Measurements from ENCODE around the gene NAALADL2. TPM values are rescaled to one million over a fixed set of nuclear protein-coding genes. Genes with fewer than 3 reads are reported as not detected.

The NAALADL2 gene
- polyA plus RNA-seq, 1 donor from 2014 or later, result 1.6 TPM

GRCh38 chr3:175558261-175558660, 699.1 kb downstream of the NAALADL2 start:
- no peak overlapping the region for H3K9ac ChIP-seq (ENCODE audit: low read length)
- H3K9me2 ChIP-seq (ENCODE audit: insufficient read depth, low read length), result no peaks in the 10 kb centered on the region
- no peaks in the 10 kb centered on the region for H3F3A ChIP-seq (ENCODE audit: insufficient read depth, low read length, poor library complexity, severe bottlenecking)
- no peaks in the 10 kb centered on the region for H3K27me3 ChIP-seq (ENCODE audit: insufficient read depth, low read depth, low read length)
- H4K20me1 ChIP-seq (ENCODE audit: insufficient read depth), result no peaks in the 10 kb centered on the region
- H2AFZ ChIP-seq (ENCODE audit: low read depth, low read length), result no peak overlapping the region
- H3K36me3 ChIP-seq (ENCODE audit: insufficient read depth, low read length), result no peaks in the 10 kb centered on the region
- H3K27ac ChIP-seq (ENCODE audit: low read length), result no peak overlapping the region
- no peak overlapping the region for H3K4me2 ChIP-seq (ENCODE audit: low read length)
- no peak overlapping the region for H3K4me3 ChIP-seq (ENCODE audit: low read length)
- H3K9me3 ChIP-seq (ENCODE audit: low read length), result no peaks in the 10 kb centered on the region
- no peaks in the 10 kb centered on the region for H3K79me2 ChIP-seq (replicated peaks; ENCODE audit: insufficient read depth, low read length)
- TF ChIP-seq REST (IDR thresholded peaks at IDR 0.05; ENCODE audit: borderline replicate concordance), result no peak
- no peak for TF ChIP-seq POLR2AphosphoS5 (IDR thresholded peaks at IDR 0.05)
- no peak for TF ChIP-seq TAF1 (IDR thresholded peaks at IDR 0.05; ENCODE audit: low read depth)
- TF ChIP-seq MXI1 (conservative IDR thresholded peaks at IDR 0.05; ENCODE audit: poor library complexity, severe bottlenecking), result no peak

GRCh38 chr3:175564363-175564762, 705.2 kb downstream of the NAALADL2 start:
- no peaks in the 10 kb centered on the region for H4K20me1 ChIP-seq (ENCODE audit: insufficient read depth)
- no peak overlapping the region for H3K9ac ChIP-seq (ENCODE audit: low read length)
- no peak overlapping the region for H3K27ac ChIP-seq (ENCODE audit: low read length)
- no peaks in the 10 kb centered on the region for H3K36me3 ChIP-seq (ENCODE audit: insufficient read depth, low read length)
- no peak overlapping the region for H2AFZ ChIP-seq (ENCODE audit: low read depth, low read length)
- H3K9me2 ChIP-seq (ENCODE audit: insufficient read depth, low read length), result no peaks in the 10 kb centered on the region
- no peaks in the 10 kb centered on the region for H3K79me2 ChIP-seq (replicated peaks; ENCODE audit: insufficient read depth, low read length)
- H3F3A ChIP-seq (ENCODE audit: insufficient read depth, low read length, poor library complexity, severe bottlenecking), result no peaks in the 10 kb centered on the region
- TF ChIP-seq EP300 (conservative IDR thresholded peaks at IDR 0.05; ENCODE audit: poor library complexity, severe bottlenecking) (peak; percentile 89), CTCF (IDR thresholded peaks at IDR 0.05; ENCODE audit: poor library complexity, severe bottlenecking) (no peak), POLR2AphosphoS5 (IDR thresholded peaks at IDR 0.05) (peak; percentile 68), RAD21 (conservative IDR thresholded peaks at IDR 0.05) (no peak)
- no peaks in the 10 kb centered on the region for H3K9me3 ChIP-seq (ENCODE audit: low read length)
- H3K27me3 ChIP-seq (ENCODE audit: insufficient read depth, low read depth, low read length), result no peaks in the 10 kb centered on the region
- no peak overlapping the region for H3K4me3 ChIP-seq (ENCODE audit: low read length)
- no peak overlapping the region for H3K4me2 ChIP-seq (ENCODE audit: low read length)

- TF ChIP-seq EZH2 (IDR thresholded peaks at IDR 0.05; ENCODE audit: borderline replicate concordance, insufficient read depth, low read length, poor library complexity, severe bottlenecking) (no peak), SMC3 (conservative IDR thresholded peaks at IDR 0.05; ENCODE audit: poor library complexity) (no peak), CTCF (IDR thresholded peaks at IDR 0.05; ENCODE audit: poor library complexity, severe bottlenecking) (no peak), TAF1 (IDR thresholded peaks at IDR 0.05; ENCODE audit: low read depth) (no peak)
- H3K27ac ChIP-seq (ENCODE audit: low read length), result no peak overlapping the region
- no peak overlapping the region for H3K4me3 ChIP-seq (ENCODE audit: low read length)
- no peaks in the 10 kb centered on the region for H3K9me2 ChIP-seq (ENCODE audit: insufficient read depth, low read length)
- H3K9me3 ChIP-seq (ENCODE audit: low read length), result no peaks in the 10 kb centered on the region
- no peaks in the 10 kb centered on the region for H3F3A ChIP-seq (ENCODE audit: insufficient read depth, low read length, poor library complexity, severe bottlenecking)
- no peaks in the 10 kb centered on the region for H3K79me2 ChIP-seq (replicated peaks; ENCODE audit: insufficient read depth, low read length)
- no peak overlapping the region for H3K9ac ChIP-seq (ENCODE audit: low read length)
- no peak overlapping the region for H2AFZ ChIP-seq (ENCODE audit: low read depth, low read length)
- no peaks in the 10 kb centered on the region for H4K20me1 ChIP-seq (ENCODE audit: insufficient read depth)
- no peak overlapping the region for H3K4me2 ChIP-seq (ENCODE audit: low read length)
- no peaks in the 10 kb centered on the region for H3K36me3 ChIP-seq (ENCODE audit: insufficient read depth, low read length)
- no peaks in the 10 kb centered on the region for H3K27me3 ChIP-seq (ENCODE audit: insufficient read depth, low read depth, low read length)
Observed at GRCh38 chr3:175571096-175571495, 712.0 kb downstream of the NAALADL2 start.
